ENCODE results near the gene STARD4.

The STARD4 gene

DNA sequence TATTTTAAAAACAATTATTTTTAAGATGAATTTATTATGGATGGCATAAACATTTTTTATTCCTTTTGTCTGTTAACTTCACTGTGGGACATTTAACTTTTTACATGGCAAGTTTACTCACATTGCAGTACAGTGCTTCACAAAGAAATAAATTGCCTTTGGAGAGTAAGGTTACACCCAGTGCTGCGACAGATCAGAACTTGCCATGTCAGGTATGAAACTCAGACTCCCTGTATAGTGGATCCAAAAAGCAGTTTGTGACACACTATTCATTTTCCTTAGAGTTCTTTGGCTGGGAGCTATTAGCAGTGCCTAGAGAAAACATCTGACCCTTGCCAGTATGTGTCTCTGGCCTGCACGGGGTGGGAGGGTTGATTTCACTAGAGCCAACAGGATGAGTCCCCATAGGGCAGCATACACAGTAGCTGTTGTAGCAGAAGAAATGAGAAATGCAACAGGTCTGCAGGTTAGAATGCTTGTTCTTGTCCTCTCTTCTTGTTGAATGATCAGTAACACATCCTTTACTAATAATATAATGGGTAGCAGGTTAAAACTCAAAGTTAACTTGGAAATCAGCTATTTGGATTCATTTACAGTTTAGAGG, 42.9 kb downstream of the STARD4 start:
- no peak for DNase-seq

GRCh38 chr5:111463311-111463710, 49.0 kb downstream of the STARD4 start:
- DNase-seq: no peak

GRCh38 chr5:111461934-111462333, 50.4 kb downstream of the STARD4 start:
- no peak for DNase-seq

- no peak for DNase-seq
Measured at GRCh38 chr5:111461255-111461671, 51.1 kb downstream of the STARD4 start.

DNA sequence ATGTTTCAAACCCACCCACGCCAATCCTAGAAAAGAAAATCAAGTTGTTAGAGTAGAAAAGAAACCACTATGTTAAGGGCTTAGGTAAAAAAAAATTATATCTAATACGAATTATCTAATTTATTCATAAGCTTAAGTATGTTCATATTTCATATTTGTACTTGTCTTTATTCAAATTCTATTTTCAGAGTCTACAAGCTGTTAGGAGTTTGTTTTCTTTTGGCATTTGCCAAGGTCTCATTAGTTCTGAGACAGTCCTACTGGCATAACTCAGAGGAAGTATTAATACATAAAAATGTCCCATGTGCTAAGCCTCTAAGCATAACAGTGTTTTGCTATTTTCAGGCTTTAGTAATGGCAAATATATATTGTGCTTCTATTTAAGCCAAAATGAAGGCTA, 57.6 kb downstream of the STARD4 start:
- DNase-seq: no peak

DNA sequence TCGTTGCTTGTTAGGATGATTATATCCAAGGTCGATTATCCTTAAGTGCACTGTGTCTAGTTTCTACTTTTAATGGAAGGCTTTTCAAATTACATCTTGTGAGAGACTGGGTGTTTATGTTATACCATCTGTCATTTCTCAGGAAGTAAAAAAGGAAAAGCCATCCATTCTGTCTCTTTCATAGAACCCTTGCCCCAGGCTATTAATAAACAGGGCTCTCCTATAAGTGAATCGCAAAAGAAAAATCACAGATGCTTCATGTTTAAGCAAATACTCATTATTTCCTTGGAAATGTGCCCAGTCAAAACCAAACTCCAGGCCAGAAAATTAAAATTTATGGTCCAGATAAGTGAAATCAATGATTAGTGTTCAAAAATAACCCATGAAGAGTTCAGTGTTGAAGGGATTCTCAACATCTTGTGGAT, 58.1 kb downstream of the STARD4 start:
- DNase-seq: no peak

- DNase-seq: no peak
Measured at GRCh38 chr5:111453747-111454146, 58.6 kb downstream of the STARD4 start.

- DNase-seq: no peak
Measured at GRCh38 chr5:111453295-111453694, 59.0 kb downstream of the STARD4 start.

DNA sequence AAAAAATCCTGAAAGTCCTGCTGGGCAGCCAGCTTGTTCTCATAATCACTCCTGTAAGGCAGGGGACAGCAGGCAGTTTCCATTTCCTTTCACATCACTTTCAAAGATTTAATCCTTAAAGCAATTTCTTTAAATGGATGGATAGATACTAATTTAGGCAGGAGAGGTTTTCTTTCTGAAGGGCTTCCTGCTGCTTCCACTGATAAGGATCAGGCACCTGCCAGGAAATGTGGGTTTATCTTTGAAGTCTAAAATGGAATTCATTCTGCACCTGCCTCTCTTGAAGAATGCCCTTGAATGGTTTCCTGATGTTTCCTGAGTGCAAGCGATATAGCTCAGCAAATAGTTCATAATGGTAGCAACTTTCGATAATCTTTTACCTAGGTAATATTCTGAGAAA, 64.5 kb downstream of the STARD4 start:
- DNase-seq: no peak

DNA sequence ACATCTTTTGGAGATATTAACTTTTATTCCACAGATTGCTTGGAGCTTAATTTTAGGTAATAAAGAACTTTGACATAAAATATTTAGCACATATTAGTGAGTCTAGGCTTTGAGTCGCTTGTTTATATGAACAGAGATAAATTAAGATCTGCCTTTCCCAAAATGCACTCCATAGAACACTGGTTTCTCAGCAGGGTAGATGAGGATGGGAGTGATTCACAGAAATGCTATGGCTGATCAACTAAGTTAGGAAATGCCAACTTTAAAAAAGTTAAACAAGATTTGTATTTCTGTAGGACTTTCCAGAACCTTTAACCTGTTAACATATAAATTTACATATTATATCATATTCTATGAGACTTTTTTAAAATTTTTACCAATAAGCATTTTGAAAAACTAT, 65.2 kb downstream of the STARD4 start:
- DNase-seq: no peak
